Measurements from ENCODE around the gene DHRS3.
"Not testable (repeated sequence)": the region's sequence is repeated elsewhere in the genome, so short reads cannot be mapped to it uniquely, and the experiment has no call there.

Gene DHRS3

DNA sequence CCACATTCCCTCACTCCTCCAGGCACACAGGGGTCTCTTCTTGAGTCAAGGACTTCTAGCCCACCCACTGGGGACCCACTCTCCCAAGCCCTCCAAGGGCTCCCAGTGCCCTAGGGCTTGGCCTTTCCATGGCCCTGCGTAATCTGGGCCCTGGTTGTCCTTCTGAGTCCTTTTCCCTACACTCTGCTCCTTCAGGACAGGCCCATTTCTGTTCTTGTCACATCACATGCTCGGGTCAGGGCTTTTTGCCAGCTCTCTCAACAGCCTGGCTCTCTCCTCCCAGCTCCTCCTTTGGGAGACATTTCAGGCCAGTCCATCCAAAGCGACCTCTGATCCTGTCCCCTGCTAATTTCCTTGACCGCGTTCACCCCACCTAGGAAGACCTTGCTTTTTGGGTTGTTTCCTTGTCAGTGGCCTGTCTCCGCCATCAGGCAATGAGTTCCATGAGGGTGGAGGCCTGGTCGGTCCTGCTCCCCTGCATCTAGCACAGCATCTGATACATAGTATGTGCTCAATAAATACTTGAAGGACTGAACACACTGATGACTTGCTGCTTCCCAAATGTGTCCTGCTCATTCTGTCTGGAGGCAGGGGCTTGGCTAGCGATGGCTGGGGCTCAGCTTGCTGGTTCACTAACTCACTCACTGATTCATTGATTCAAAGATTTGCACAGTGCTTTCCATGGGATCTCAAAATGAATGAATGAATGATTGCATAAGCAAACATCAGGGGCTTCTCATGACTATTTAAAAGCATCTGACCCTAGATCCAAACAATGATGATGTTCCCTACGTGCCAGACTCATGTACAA is 44.8 kb downstream of the DHRS3 start:
- DNase-seq, result no peak

DNA sequence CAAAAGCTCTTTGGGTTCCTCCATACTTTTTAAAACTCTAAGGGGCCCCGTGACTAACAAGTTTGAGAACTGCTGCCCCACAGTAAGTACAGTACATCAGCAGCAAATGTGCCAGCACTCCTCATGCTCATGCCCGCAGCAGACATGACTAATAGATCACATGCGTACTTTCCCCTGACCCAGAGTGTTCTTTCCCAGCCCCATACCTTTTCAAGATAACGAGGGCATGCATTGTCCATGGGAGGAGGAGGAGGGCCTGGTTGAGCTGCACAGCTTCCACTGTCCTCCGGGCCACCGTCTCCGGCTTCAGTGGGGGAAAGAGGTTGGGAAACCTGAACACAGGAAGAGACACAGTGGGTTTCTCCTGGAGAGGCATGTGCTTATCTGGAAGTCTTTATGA is 45.5 kb downstream of the DHRS3 start:
- no peak for DNase-seq

DNA sequence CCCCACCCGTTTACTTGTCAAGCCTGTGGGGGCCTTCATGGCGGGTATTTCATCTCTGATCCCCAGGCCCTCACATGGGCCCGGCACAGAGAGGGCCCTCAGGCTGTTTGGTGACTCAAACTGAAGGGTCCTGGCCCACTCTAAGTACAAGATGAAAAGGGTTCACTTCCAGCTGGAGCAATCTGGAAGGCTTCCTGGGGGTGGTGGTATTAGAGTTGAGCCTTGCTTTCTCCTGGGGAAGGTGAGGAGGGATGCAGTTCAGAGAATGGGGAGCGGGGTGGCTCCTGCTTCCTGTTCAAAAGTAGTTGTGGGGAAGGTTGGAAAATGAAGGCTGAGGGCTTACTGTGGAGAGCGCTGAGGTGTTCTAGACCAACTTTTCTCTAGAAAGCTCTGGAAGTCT is 47.7 kb downstream of the DHRS3 start:
- no peak for DNase-seq

DNA sequence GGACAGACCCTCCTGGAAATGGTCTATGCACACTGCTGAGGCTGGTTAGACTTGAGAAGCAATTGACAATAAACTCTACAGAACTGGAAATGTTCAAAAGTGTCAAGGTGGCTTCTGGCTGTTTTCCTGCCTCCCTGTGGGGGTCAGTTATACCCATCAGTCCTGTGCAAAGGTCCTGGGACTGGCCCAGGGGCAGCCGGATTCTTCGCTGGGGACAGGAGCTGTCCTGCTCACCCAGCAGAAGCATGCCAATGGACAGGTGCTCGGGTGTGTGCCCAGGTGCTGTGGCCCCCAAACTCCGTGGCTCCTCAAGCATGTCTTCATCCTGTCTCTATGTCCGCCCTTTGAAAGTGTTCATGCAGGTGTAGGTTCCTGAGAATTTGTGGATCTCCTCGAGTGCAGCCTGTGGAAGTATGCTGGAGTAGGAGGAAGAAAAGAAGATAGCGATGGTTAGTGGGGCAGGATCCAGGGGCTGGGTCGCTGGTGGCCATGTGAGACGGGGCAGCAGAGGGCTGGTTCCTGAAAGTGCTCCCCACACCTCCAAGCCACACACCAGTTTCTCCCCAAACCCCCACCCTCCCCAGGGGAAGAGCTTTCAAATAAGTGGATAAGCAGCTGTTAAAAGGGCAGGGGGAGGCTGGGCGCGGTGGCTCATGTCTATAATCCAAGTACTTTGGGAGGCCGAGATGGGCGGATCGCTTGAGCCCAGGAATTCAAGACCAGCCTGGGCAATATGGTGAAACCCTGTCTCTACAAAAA is 49.8 kb downstream of the DHRS3 start:
- DNase-seq, result no peak

DNA sequence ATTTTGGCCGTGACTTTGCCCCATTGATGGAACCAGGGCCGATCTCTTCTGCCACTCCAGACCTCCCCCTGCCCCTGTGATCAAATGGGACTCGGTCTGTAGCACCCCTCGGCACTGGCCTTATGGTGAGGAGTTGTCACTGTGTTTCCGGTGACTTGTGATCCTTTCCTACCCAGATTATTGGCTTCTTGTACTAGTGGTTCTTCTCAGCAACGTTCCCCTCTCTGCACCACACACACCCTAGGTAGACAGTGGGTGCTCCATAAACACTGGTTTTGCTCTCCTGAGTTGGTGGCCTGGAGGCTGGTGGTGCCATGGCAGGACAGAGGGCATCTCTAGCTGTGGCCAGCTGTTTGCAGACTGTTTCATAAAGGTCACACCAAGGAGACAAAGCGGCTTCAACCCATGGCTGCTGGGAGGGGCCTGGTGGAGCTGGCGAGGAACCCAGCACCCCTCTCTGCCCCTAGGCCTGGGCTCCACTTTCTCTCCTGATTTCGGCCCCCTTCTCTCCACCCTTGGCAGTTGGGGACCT is 50.7 kb downstream of the DHRS3 start:
- no peak for DNase-seq

DNA sequence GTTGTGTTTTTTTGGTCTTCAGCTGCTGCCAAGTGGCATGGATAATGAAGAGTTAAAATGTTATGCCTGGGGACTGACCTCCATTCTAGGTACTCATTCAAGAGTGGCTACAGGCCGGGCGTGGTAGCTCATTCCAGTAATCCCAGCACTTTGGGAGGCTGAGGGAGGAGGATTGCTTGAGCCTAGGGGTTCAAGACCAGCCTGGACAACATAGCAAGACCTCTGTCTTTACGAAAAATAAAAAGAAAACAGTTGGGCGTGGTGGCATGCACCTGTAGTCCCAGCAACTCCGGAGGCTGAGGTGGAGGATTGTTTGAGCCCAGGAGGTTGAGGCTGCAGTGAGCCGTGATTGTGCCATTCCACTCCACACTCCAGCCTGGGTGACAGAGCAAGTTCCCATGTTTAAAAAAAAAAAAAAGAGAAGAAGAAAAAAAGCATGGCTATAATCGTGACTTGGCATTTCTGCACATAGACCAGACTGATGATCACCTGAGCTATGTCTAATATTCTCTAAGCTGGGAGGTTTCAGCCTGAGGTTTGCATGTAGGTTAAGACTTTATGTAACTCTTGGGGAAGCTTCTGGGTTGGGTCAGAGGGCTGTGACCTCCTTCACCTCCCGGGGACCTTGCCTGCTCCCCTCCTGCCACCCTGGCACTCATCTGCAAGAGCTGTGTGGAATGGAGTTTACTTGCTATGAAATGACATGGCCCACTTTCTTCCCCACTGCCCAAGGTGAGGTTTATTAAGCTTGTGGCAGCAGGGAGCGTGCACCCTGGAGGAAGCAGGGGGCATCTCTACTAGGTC is 51.3 kb downstream of the DHRS3 start:
- no peak for DNase-seq

DNA sequence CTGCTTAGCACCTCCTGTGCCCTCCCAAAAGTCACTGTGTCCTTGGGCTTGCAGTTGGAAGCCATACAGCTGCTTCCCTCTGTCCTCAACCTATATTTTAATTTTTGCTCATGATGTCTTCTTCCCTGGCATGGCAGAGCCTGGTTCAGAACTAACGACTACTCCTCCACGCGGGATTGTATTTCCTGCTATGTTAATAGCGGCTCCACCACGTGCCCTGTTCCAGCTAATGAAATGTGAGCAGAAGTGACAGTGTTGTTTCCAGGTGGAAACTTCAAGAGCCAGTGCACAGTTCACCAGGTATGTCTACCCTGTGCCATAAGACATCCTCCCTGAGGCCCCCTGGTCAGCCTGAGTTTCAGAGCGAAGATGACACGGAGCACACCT is 52.1 kb downstream of the DHRS3 start:
- no peak for DNase-seq

DNA sequence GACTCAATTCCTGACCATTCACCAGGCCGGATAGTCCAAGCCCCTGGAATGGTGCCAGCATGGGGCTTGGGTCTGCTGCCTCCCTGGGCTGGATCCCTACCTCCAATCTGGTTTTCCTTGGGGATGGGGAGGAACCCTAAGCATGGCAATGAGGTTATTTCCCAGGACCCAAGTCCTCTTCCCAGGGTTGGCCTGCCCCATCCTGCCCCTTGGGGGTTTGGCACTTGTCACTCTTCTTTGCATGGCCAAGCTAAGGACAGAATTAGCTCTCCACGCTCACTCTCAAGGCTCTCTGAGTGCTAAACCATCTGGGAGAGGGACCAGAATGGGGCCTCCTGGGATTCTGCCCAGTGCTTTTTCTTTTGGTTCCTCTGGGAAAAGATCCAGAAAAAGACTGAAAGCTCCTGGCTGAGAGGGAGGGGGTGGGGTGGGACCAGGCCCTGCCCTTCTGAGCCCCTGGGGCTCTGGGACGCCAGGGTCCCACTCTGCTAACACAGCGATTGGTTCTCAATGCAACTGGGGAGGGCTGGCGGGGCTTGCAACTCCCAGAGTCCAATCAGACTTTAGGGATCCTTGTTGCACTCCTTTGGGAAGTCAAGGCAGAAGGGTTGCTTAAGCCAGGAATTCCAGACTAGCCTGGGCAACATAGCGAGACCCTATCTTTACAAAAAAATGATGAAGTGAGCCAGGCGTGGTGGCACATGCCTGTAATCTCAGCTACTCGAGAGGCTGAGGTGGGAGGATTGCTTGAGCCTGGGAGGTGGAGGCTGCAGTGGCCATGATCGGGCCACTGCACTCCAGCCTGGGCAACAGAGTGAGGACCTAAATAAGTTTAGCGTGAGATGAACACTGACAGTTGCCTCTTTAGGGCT is 52.7 kb downstream of the DHRS3 start:
- no peak for DNase-seq

DNA sequence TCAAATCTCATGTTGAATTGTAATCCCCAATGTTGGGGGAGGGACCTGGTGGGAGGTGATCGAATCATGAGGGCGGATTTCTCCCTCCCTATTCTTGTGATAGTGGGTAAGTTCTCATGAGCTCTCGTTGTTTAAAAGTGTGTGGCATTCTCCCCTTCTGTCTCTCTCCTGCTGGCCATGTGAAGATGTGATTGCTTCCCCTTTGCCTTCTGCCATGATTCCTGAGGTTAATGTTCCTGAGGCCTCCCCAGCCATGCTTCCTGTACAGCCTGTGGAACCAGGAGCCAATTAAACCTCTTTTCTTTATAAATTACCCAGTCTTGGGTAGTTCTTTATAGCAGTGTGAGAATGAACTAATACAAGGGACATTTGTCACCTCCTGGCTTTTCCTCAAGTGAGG is 53.8 kb downstream of the DHRS3 start:
- not testable (repeated sequence) for DNase-seq

DNA sequence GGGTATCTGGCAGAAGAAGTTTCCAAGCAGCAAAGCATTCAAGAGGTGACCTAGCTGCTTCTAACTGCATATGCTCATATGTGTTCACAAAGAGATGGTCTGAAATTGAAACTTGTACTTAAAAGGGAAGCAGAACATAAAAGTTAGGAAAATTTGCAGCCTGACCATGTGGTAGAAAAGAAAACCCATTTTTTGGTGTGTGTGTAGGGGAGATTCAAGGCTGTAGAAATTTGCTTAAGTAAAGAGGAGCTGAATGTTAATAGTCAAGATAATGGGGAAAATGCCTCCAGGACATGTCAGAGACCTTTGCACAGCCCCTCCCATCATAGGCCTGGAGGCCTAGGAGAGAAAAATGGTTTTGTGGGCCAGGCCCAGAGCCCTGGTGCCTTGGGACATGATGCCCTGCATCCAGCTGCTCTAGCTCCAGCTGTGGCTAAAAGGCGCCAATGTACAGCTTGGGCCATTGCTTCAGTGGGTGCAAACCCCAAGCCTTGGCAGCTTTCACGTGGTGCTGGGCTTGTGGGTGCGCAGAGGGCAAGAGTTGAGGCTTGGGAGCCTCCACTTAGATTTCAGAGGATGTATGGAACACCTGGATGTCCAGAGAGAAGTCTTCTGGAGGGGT is 54.9 kb downstream of the DHRS3 start:
- no peak for DNase-seq

DNA sequence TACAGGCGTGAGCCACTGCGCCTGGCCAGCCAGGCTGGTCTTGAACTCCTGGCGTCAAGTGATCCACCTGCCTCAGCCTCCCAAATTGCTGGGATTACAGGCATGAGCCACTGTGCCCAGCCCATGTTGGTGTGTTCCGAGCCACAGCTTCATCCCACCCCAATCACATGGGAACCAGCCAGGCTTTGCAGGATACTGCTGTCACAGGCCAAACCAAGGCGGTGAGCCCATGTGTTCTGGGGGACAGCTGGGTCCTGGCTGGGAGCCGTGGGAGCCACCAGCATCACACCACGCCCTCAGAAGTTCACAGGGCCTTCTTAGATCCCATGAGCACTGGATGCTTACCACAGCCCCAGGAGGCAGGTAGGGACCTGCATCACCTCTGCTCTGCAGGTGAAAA is 56.9 kb downstream of the DHRS3 start:
- no peak for DNase-seq

DNA sequence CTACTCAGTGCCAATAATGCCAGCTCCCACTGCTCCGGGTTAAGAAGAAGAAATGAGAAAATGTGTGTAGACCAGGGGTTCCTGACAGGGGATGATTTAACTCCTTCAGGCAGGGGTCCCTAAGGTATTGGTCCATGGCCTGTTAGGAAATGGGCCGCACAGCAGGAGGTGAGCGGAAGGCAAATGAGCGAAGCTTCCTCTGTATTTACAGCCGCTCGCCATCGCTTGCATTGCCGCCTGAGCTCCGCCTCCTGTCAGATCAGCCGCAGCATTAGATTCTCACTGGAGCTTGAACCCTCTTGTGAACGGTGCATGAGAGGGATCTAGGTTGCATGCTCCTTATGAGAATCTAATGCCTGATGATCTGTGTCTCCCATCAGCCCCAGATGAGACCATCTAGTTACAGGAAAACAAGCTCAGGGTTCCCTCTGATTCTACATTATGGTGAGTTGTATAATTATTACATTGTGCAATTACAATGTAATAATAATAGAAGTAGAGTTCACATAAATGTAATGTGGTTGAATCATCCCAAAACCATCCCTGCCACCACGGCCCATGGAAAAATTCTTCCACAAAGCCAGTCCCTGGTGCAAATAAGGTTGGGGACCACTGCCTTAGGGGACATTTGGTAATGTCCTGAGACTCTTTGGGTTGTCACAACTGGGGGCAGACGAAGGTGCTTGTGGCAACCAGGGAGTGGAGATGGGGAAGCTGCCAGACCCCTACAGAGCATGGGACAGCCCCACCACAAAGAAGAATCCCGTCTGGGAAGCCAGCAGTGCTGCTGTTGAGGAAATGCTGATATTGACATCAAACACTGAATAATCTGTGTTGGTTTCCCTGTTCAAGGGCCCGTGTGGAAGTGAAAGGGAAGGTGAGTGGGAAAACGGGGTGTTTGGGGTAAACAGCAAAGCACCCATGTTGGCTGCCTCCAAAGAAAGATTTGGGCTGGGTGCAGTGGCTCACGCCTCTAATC is 60.8 kb downstream of the DHRS3 start:
- no peak for DNase-seq

DNA sequence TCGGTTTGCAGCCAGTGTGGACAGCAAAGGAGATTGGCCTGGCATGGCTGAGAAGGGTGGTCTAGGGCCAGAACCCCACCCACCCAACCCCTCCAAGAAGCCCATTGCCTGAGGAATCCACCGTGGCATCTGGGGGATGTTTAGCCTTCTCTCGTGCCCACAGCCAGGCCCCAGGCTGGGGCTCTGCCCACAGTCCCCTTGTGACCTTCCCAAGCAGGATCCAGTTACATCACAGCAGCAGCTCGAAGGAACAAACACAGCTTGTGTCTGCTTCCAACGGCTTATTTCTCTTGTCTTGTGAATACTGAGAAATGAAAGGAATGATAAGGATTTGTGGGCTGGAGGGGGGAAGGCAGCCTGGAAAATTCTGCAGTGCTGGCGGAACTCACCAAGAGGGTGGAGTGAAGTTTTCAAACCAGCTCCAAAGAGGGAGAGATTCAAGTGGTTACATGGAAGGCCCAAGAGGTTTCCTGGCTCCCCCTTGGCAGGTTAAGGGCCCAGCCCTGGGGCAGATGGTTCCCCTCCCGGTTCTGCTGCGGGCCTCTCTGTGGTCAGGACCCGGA is 61.6 kb downstream of the DHRS3 start:
- no peak for DNase-seq

DNA sequence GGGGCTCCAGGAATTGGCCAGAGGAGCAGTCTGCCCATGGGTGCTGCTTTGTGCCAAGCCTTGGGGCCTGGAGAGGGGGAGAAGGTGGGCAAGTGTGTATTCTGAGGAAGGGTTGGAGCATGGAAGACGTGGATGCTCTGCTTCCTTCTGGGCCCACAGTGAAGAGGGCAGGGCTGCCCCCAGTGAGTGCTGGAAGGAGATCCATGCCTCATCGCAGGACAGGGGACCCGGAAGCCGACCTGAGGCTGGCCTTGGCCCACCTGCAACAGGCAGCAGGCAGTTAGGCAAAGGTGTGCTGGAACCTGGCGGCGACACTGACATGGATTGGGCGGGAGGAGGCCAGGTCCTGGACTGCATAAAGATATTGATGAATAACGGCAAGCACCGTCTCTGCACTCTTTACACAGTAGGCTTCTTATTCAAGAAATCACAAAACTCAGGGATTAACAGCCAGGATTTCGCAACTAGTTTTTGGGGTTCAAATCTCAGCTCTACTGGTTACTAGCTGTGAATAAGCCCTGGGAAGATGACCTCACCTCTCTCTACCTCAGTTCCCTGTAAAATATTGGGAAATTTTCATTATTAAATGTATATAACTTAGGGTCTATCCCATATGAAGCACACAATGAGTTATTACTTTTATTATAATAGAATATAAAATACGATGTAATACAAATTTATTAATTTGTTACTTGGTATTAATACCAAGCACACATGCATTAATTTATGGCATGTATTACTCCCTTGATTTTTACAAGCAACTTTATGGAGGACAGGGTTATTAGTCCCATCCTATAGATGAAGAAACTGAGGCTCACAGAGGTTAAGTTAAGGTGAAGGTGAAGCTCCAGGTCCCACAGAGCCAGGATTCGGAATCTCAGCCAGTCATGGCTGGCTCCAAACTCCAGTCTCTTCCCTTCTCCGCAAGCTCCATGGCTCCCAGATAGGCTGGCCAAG is 62.3 kb downstream of the DHRS3 start:
- no peak for DNase-seq

DNA sequence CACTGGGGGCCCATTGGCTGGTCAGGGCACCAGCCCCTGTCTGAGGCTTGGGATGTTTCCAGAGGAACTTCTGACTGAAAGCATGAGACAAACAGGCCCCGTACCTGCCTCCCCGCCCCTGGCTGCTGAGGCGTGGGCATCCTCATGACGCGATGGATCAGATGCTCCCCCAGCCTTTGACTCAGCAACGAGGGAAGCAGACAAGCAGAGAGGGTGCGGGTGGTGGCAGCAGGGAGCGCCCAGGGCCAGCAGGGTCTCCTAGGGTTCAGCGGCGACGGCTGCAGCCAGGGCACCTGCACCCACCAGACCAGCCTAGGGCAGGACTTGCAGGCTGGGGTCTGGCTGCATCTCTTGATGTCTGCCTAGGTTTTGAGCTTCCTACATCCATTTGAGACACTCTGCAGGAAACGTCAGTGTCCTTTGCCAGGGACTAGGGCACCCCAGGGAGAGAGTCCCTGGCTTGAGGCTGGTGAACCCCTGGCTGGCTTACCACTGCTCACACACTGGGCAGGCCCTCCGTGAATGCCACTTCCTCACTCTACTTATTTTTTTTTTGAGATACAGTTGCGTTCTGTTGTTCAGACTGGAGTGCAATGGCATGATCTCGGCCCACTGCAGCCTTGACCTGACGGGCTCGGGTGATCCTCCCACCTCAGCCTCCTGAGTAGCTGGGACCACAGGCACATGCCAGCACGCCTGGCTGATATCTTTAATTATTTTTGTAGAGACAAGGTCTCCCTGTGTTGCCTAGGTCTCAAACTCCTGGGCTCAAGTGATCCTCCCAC is 63.3 kb downstream of the DHRS3 start:
- DNase-seq, result no peak

DNA sequence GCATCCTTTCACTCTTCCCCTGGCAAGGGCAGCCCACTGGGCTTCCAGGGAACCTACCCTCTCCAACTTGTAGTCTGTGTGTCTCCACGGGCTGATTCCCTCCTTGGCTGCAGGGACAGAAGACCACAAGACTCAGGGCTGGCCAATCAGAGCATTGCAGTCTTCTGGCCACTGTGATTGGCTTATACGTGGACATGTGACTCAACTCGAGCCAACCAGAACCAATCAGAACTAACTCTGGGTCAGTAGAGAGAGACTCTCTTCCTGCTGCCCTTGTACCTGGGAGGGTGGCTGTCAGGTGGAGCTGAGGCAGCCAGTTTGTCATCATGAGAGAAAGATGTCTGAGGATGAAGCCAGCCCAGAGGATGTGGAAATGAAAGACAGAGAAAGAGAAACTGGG is 64.0 kb downstream of the DHRS3 start:
- DNase-seq, result no peak

DNA sequence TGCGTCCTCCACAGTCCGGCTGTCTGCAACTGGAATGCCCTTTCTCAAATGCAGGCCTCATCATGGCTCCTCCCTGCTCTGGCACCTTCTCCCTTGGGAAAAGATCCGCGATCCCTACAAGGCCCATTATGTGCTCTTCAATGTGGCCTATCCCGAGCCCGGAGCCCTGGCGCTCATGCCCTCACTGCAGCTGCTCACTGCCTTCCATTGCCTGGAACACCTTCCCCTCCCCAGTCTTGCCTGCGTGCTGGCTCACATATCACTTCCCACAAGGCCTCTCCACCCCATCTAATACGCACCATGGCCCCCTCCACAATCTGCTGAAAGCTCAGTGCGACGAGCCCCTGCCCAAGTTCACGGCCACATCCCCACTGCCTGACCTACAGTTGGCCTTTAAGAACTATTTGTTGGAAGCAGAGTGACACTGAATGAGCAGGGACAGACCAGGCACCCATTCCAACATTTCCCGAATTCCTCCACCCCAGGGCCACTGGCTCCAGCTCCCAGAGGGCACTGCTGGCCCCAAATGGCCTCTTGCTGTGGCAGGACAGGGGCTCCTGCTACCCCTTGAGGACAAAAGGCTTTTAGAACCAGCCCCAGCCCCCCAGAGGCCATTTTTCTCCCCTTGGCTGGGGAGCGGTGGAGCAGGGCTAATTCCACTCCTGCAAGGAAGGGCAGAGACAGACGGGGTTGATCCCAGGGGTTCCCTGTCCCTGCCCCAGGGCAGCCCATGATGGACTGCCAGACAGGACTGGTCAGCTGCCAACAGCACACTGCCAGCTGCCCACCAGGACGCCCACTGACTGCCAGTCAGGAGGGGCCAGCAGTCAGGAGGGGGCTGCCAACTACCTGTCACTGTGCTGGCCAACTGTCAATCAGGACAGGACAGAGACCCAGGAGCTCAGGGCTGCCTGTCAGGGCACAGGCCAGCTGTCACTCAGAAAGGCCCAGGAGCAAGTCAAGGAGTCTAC is 64.8 kb downstream of the DHRS3 start:
- no peak for DNase-seq

Data from activated gamma-delta T cell treated with Interleukin-2 at 50 U/mL for 16 hours (primary cell).